Measurements from ENCODE around the gene CMTM4. TPM values are rescaled to one million over a fixed set of nuclear protein-coding genes. Genes with fewer than 3 reads are reported as not detected.
A peak's percentile ranks its signal among the peaks of the same experiment; 100 is the strongest.

CMTM4 gene
- total and polyA plus RNA-seq, 12 donors, result 4.5 to 14.6 (median 11.7) TPM

DNA sequence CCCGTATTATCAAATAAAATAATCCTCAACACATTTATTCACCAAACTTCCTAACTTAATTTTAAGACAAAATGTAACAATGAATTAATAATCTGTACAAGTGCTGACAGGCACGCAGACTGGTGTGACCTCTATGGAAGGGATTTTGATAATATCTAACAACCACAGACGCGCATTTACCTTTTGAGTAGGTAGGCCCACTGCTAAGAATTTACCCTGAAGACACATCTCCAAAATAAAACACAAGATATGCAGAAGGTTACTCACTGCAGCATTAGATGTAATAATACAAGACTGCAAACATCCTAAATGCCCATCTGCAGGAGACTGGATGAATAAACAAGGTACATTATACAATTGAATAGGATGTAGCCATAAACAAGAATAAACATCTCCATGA, 22.7 kb upstream of the CMTM4 start:
- intact Hi-C loops (cut with DNase I), result no loop called here
- WGBS, 2 donors, result 94 to 96% methylated on average over 4 of the region's 4 CpGs
- Histone ChIP-seq H3K4me3 (no peak overlapping the region), H3K9me3 (no peaks in the 10 kb centered on the region), H3K27ac (no peak overlapping the region), H3K4me1 (peaks cover 0 to 7% (median 0%) of the 10 kb centered on the region in 9 donors), H3K36me3 (peaks cover 0 to 73% (median 25%) of the 10 kb centered on the region in 9 donors), H3K27me3 (no peaks in the 10 kb centered on the region)
- TF ChIP-seq, protein P1, sequence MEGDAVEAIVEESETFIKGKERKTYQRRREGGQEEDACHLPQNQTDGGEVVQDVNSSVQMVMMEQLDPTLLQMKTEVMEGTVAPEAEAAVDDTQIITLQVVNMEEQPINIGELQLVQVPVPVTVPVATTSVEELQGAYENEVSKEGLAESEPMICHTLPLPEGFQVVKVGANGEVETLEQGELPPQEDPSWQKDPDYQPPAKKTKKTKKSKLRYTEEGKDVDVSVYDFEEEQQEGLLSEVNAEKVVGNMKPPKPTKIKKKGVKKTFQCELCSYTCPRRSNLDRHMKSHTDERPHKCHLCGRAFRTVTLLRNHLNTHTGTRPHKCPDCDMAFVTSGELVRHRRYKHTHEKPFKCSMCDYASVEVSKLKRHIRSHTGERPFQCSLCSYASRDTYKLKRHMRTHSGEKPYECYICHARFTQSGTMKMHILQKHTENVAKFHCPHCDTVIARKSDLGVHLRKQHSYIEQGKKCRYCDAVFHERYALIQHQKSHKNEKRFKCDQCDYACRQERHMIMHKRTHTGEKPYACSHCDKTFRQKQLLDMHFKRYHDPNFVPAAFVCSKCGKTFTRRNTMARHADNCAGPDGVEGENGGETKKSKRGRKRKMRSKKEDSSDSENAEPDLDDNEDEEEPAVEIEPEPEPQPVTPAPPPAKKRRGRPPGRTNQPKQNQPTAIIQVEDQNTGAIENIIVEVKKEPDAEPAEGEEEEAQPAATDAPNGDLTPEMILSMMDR (IDR thresholded peaks at IDR 0.05), result no peak
- ATAC-seq, result no peak
- no peak for DNase-seq

DNA sequence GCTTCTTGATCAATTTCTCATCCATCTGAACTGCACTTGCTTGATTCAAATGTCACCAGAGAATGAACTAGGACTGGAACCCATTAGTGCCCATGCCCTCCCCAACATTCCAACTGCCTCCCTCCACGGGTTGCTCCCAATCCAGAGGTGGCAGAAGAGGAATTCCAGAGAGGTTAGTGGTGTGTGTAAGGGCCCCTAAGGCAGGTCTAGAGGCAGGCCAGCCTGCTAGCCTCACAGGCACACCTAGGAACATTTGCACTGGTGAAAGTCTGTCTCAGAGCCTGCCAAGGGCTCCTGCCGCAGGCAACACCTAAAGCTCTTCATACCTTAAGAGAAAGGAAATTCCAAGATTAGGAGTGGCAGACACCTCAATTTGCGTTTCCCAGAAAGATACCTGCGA, 21.2 kb upstream of the CMTM4 start:
- intact Hi-C loops (cut with DNase I), result no loop called here
- Histone ChIP-seq H3K9me3 (no peaks in the 10 kb centered on the region), H3K27me3 (no peaks in the 10 kb centered on the region), H3K4me3 (no peak overlapping the region), H3K27ac (no peak overlapping the region), H3K4me1 (peaks cover 0 to 12% (median 0%) of the 10 kb centered on the region in 9 donors), H3K36me3 (peaks cover 0 to 58% (median 11%) of the 10 kb centered on the region in 9 donors)
- DNase-seq (no peak), ATAC-seq (no peak)
- 78 to 79% methylated on average over 4 of the region's 4 CpGs for WGBS, 2 donors
- TF ChIP-seq, protein P1 (IDR thresholded peaks at IDR 0.05), result no peak

DNA sequence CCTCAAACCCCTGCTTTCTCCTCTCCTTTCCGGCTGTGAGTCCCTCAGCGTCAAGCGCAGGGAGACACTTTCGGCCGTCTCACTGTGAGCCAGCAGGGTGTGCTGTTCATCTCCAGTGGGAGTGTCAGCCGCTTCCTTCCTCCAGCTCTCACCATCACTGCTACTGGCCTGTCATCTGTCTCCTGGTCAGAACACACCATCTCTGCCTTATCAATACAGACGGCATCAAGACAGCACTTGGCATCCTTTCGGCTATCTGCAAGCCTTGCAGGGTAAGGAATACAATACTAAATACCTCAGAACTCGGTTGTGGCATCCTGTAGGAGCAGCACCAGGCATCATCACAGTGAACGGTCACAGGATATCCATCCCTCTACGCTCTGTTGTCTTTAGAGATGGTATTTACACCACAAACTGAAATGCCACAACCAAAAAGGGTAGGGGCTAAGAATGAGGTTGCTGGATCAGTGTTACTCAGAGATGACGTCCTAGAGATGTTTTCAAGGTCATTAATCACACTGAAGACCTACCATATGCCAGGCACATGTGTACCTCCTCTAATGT, 20.7 kb upstream of the CMTM4 start:
- Histone ChIP-seq H3K4me1 (peaks cover 0 to 12% (median 0%) of the 10 kb centered on the region in 9 donors), H3K27me3 (no peaks in the 10 kb centered on the region), H3K9me3 (no peaks in the 10 kb centered on the region), H3K27ac (no peak overlapping the region), H3K36me3 (peaks cover 0 to 52% (median 6%) of the 10 kb centered on the region in 9 donors), H3K4me3 (no peak overlapping the region)
- ATAC-seq (peak; percentile 60 to 76 (median 72)), DNase-seq (peak; percentile 14 to 30)
- 41 to 44% methylated on average over 12 of the region's 12 CpGs for WGBS, 2 donors
- TF ChIP-seq, protein P1 (IDR thresholded peaks at IDR 0.05), result peak; percentile 5 to 62 (median 53)
- intact Hi-C loops (cut with DNase I), result no loop called here

DNA sequence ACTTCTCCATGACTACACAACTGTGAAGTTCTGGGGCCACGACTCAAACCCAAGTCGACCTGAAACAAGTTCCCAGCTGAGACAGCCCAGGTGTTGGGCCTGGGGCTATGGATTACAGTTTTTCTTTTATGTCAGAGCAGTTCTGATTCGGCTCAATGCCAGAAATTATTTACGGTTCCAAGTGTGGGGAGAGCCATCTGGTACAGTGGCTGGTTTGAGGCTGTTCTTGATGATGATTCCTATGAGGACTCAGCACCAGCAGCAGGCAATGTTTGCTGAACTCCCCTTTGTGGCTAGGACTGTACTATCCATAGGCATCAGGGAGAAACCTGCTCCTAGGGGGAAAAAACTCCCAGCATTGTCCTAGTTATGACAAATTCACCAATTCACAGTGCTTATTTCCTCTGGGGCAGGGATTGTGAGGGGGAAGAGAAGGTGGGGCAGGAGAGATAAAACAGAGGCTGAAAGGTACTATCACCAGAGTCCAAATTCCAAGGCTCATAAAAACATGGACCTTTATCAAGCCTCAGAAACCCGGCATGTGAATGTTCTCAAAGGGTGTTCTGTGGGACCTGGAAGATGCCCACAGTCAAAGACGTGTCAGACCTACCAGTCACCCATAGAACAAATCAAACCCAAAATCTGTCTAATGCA, 18.2 kb upstream of the CMTM4 start:
- TF ChIP-seq, protein P1 (IDR thresholded peaks at IDR 0.05), result no peak
- DNase-seq (no peak), ATAC-seq (no peak)
- peaks cover 0 to 28% (median 0%) of the 10 kb centered on the region in 9 donors for H3K36me3 ChIP-seq
- peaks cover 0 to 9% (median 0%) of the 10 kb centered on the region in 11 donors for H3K9me3 ChIP-seq
- no peaks in the 10 kb centered on the region for H3K27me3 ChIP-seq
- H3K4me3 ChIP-seq, result no peak overlapping the region
- WGBS, 2 donors, result 64 to 68% methylated on average over 6 of the region's 6 CpGs
- H3K27ac ChIP-seq, result no peak overlapping the region
- peaks cover 0 to 12% (median 0%) of the 10 kb centered on the region in 9 donors for H3K4me1 ChIP-seq
- intact Hi-C loops (cut with DNase I), result no loop called here

Measured in heart right ventricle (tissue), 16 donors.